GM19397 (cell line): Measurements from ENCODE around the gene USH1G.
"Not testable (repeated sequence)": the region's sequence is repeated elsewhere in the genome, so short reads cannot be mapped to it uniquely, and the experiment has no call there.

Source experiments
- ATAC-seq: cut with Tn5 transposase; IDR thresholded peaks from one replicate; pipeline ENCODE4 v1.9.1; 2021; ENCODE audit warnings: mild to moderate bottlenecking, moderate library complexity; ENCODE audit not compliant: unreplicated experiment

USH1G gene

DNA sequence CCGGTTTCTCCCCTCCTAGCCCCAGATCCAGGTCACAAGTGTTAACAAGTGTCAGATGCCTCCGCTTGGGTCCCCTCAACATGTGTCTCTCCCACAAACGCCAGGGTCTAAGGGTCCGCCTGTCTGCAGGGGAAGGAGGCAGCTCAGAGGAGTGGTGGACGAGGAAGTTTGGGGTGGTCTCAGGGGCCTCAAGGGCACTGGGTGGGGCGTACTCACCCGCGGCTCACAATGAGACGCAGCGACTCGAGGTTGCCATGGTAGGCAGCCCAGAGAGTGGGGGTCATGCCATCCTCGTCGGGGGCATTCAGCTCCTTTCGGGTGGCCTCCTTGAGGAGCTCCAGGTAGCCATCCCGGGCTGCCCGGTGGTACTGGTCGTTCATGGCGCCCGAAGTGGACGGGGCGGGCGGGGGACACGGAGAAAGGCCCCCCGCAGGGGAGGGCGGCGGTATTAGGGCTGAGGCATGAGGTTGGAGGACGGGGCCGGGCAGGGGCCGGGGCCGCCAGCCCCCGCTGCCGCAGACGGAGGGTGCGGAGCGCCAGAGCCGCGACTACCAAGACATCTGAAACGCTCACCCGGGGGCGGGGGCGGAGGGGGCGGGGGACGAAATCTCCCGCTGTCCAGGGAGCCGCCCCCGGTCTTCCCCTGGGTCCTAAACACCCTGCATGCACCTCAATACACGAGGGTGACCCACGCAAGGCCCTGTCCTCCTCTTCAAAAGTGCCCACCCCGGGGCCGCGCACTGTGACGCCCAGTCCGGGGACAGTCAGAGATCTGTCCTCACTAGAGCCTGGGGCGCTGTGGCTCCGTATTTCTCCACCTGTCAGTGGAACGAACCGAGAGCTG, at the start of gene USH1G:
USH1G (minus strand) TSS at position 562 of the 844 bp plus-strand sequence; CDS start at position 380, 182 bp downstream.
- ATAC-seq, result no peak

DNA sequence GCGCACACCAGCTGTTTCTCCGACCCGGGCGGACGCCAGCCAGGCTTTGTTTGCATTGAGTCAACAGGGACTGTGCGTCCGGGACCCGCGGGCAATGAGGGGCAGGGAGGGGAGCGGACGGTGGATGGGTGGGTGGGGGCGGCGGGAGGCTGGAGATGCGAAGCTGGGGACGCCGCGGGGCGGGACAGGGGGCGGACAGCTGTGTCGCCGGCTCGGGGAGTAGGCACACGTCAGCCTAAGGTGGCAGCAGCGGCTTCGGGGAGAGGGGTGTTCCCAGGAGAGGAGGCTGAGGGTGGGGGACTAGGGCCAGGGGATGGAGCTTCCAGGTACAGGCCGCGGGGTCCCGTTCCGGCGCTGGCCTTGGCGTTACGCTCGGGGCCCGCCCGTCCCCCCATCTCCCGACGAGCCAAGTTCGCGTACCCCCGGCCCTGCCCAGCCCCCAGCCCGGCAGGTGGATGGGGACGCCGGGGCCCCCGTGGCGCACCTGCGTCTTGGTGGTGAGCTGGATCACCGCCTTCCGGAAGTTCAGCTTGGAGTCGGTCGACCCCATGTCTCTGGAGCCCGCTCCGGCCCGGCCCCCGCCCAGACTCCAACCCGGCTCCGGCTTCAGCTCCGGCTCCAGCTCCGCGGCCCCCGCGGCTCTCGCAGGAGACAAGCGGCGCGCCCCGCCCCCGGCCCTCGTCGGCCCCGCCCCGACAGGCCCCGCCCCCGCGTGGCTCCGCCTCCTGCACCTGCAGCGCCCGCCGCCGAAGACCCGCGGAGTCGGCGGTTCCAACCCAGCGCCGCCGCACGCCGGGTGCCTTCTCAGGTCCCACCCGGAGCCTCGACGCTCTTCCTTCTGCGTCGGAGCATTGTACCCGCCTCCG, 49.3 kb upstream of the USH1G start, which contains the start of gene HID1:
HID1 (minus strand) TSS at position 653 of the 866 bp plus-strand sequence; CDS start at position 550, 103 bp downstream.
- ATAC-seq, result no peak

DNA sequence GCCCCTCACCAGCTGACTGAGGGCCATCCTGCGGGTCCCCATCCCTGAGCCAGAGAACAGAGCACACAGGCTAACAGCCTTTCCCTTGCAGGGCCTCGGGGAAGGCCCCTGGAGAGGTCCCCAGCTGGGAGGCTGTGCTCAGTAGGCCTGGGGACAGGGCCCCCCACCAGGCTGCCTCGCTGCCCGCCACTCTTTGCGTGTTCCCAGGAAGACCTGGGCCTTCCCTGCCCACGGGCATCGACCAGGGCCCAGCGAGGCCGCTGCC, 48.7 kb upstream of the USH1G start:
- ATAC-seq, result no peak

DNA sequence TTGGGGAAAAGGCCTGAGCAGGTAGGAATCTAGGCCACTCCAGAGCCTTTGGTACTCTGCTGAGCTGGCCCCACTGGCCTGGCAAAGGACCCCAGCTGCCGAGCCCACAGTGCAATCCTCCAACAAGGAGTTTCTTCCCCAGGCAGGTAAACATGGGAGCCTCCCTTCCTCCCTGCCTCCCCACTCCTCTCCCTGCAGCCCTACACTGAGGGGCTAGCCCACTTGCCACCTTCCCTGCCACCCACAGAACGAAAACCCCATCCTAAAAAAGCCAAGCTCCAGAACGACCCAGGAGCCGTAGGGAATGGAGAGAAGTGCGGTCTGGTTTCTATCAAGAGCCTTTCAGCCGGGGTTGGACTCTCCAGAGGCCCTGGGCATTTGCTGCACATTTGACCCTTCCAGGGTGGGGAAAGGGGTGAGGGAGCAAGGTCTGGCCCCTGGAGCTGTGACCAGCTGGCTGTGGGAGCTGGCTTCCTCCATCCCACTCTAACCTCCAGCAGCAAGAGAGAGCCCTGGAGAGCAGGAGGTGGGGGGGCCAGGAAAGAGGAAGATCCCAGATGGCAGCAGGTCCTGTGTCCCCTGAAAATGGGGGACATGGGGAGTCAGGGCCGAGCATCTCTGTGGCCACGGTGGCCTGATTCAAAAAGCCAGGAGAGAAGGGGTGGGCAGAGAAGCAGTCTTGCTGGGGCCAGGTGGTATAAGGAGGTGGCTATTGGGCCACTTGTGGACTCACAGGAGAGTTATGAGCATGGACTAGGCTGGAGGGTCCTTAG, 48.2 kb upstream of the USH1G start:
- ATAC-seq, result no peak

DNA sequence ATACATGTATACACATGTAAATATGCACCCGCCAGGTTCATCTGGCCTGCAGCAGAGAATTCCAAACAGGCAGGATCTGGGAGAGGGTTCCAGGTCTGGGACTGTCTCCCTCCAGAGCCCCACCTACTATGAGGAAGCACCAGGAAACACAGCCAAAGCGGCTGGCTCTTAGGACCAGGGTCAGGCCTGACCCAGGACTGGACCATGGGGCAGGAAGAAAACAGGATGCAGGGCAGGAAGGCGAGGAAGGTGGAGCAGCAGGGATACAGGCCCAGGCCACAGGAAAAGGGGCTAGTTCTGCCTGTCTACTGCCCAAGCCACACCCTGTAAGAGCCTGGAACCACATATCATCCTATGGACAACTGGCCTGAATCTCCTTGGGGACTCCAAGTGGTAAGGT, 47.3 kb upstream of the USH1G start:
- ATAC-seq, result no peak

DNA sequence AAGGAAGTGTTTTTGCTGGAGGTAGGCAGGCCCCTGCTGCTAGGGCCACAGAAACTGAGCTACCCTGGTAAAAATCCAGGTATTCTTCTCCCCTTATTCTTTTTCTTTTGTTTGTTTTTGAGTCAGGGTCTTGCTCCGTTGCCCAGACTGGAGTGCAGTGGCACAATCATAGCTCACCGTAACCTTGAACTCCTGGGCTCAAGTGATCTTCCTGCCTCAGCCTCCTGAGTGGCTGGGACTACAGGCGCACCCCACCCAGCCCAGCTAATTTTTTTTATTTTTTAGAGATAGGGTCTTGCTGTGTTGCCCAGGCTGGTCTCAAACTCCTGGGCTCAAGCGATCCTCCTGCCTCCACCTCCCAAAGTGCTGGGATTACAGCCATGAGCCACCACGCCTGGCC, 46.4 kb upstream of the USH1G start:
- not testable (repeated sequence) for ATAC-seq

DNA sequence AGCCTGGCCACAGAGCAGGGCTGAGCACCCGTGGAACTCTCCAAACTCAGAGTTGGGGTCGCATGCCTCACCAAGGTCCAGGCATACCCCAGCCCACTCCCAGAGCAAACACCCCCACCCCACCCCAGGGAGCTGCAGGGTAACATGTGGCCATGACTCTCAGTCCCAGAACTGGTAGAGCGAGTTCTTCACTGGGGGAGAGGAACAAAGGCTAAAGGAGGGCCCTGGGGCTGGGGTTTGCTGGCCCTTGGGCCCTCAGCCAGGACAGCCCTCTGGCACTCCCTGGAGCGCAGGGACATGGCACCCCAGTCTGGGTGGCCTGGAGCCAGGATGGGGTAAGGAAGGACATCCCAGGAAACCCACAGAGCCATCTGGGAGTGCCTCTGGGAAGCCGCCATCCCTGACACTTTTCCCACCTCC, 45.3 kb upstream of the USH1G start:
- ATAC-seq, result no peak

DNA sequence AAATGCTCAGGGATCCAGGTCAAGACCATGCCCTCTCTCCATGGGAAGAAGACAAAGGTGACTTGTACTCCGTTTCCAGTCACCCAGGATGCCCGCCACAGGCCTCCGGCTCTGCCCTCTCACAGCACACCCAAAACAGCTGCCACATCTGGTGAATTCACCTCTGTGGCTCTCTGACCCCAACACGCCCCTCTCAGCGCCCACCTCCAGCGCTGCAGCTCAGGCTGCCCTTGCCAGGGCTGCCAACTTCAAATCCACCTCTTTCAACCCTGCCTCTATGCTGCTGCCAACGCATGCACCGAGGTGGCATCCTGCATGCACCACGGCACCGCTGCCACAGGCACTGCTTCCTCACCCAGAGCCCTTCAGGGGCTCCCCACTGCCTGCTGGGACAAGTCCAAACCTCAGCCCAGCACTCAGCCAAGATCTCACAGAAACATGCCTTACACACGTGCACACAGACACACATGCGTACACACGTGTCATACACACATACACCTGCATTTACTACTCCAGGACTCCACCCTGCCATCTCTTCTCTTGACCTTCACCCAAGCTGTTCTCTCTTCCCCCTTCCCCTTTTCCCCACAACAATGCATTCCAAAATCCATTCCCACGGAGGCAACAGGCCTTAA, 42.0 kb upstream of the USH1G start:
- no peak for ATAC-seq

DNA sequence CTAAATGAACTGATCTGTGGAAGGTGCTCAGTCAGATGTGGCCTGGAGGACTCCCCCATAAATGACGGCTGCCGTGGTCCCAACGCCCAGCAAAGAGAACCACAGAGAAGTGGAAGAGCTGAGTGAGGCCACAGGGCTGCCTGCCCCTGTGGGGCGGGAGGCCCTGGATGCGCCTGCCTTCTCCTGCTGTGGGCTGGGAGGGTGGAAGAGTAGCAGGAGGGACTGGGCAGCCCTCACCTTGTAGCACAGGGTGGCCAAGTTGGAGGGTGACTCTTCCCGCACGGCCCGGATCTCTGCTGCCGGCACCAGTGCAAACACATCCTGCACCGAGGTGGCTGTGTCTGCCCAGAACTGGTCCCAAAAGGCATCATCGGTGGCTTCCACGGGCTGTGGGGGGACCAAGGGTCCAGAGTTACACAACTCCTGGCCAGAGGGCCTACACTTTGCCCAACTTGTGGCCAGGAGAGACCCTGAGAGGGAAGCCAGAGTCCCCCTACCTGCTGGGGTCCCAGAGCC, 41.2 kb upstream of the USH1G start:
- no peak for ATAC-seq

DNA sequence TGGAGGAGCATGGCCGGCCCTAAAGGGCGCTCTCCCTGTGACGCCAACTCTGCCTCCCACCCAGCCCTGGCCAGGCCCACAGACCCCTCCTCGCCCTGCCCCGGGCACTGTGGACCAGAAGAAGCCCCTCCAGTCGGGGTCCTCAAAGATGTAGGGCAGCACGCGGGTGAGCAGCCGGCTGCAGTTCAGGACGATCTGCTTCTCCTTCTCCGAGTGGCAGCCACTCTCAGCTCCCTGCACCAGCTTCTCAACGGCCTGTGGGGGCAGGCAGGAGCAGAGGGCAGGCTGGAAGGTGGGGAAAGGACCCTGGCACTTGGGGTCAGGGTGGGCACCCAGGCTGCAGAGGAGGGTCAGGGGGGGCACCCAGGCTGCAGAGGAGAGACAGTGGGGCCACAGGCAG, 40.6 kb upstream of the USH1G start:
- ATAC-seq, result no peak

DNA sequence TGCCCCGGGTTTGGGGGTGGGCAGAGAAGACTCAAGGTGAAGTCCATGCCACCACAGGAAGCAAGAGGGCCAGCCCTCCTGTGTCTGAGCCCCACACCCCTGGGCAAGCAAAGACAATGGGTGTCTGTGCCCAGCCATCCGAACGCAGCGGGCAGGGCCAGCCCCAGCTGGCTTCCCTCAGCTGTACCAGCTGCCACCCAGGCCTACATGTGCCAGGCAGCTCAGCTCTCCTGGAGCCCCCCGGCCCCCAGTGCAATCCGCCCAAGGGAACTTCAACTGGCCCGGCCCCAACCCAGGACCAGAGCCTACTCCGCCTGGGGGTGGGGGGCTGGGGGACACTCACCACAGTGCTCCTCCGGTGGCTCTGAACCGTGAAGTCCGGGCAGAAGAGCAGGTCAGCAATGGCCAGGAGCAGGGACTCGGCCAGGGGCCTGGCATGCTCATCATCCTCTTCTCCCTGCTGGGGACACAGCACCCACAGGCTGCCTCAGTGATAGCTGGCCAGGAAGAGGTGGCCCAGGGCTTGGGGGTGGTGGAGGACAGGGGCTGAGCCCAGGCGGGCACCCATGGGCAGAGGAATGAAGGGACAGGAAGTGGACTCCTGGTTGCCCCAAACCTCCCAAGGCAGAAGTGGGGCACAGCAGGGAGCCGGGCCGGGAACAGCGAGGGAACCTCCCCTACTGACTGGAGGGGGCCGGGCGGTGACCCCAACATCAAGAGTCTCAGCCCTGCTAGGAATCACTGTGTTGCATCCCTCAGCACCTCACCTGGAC, 39.8 kb upstream of the USH1G start:
- no peak for ATAC-seq

DNA sequence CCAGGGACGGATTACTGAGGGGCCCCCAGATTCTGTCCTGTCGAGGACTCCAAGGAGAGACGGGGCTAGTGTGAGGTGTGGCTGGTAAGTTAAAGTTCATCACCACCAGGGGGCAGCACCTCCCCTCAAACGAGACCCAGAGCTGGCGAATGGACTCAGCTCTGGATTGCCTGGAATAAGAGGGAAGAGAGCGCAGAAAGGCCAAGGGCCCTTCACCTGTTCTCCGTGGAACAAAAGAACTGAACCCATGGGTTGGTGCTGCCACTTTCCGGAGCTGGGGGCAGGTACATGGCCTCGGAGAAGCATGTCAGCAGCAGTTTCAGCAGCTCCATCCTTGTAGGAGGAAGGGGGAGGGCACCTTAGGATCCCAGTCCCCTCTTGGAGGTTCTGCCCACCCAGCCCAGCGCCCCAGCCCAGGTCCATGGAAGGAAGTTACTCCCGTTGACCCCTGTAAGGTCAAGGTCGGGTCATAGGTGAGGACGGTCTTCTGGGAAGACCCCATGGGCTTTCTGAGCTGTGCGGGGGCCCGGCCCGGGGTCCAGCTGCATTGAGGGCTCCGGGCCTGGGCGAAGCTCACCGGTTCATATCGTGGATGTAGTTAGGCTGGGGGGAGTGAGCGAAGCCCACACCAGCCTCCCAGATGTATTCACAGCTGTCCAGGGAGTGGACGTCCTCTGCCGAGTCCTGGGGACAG, 38.7 kb upstream of the USH1G start:
- ATAC-seq, result no peak

DNA sequence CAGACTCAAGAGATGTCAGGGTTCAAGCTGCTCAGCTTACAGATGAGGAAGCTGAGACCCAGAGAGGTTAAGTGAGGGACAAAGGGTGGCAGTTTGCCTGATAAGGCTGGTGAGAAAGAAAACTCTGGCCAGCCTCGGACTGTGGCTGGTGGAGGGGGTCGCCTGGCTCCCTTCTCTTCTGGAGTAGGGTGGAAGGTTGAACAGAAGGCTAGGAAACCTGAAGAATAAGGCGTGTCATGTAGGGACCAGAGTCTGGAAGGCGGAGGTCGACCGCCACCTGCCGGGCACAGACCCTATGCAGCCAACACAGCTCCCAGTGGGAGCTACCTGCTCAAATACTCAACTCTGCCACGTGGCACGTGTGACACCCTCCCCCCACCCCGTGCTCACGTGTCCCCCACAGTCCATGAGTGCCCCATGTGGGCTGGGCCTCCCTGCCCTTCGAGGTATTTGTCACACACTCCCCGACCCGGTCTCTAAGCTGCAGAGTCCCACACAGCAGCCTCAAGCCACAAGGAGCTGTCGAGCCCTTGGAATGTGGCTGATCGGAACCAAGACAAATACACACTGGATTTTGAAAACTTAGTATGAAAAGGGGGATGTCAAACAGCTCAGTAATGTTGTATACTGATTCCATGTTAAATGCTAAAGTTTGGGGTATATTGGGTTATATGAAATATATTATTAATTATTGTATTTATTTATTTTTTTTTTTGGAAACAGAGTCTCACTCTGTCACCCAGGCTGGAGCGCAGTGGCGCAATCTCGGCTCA, 37.7 kb upstream of the USH1G start:
- ATAC-seq, result no peak

DNA sequence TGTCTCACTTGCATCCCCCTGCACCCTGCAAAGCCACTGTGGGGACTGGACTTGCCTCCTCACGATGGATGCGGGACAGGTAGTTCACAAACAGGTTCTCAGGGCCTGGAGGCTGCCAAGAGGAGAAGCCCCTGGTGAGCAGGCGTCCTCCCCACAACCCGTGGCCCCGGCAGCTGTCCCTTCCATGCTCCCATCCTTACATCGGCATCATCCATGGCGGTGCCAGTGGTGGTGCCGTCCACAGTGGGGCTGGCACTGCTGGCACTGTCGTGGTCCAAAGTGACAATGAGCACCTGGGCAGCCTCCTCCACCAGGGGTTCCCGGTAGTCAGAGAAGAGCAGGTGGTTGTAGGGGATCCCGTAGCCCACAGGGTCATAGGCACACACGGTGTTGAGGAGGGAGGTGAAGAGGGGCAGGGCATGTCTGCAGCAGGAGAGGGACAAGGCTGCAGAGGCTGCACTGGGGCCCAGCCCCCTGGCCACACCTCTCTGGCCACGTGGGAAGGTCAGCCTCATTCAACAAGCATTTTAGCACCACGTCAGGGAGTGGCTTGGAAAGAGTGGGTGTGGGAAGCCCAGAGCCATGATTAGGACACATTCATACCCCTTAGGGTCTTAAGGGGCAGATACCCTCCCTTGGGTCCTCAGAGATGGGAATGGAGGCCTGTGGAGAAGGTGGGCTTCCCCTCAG, 36.9 kb upstream of the USH1G start:
- ATAC-seq, result no peak

DNA sequence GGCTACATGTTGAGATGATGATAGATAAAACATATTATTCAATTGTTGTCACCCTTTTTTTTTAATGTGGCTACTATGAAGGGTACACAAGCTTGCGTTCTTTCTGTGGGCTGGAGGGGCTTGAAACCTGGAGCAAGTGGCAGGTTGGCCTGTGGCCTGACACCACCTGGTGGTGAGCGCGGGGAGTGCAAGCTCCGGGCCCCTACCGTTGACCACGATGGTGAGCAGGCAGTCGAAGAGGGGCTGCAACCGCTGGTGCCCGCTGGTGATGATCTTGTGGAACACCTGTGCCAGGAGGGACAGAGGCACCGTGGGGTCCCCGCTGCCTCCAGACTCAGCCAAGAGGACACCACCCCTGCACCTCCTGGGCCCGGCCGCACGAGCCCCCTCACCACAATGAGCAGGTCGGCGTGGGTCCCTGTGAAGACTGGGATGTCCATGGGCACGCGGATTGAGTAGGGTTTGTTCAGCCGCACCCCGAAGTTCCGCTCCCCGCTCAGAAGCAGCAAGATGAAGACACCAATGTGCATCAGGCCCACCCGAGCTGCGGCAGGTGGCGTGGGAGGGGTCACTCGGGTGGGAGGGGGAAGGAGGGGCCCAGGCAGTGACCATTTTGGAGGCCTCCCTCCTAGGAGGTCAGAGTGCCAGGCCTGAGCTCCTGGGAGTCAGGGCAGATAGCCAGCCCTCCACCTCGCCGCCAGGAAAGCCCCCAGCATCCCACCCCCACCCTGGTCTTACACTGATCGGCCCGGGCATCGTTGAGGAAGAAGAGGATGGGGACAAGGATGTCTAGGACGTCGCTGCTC, 35.1 kb upstream of the USH1G start:
- no peak for ATAC-seq

DNA sequence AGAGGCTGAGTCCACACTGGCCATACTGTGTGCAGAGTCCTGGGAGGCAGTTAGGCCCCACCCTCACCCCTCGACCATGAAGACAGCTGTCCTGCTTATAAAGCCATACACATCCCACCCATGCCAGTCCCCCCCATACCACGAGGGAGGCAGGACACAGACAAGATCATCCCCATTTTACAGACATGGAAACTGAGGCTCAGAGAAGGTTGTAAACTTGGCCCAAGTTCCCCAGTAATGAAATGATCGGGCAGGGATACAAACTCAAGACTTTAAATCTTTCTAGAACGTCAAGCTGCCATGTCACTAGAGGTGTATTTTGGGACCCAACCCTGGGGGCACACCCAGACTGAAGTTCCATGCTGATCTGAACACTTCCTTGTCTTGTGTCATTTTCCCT, 33.0 kb upstream of the USH1G start:
- no peak for ATAC-seq
